DOHH2 (cell line): ENCODE measurements around the gene SLC29A4.
"Not testable (repeated sequence)": the region's sequence is repeated elsewhere in the genome, so short reads cannot be mapped to it uniquely, and the experiment has no call there.

Experiments used
- EZH2phosphoT487 ChIP-seq: fragments of 200-600 bp; sonication (generic); IDR thresholded peaks from 2 replicates; pipeline ENCODE4 v1.6.1; 2017; ENCODE audit warnings: borderline replicate concordance, mild to moderate bottlenecking, antibody characterized with exemption, low read length, moderate library complexity, mixed read lengths
- TF ChIP-seq, protein P1 (sequence below): fragments of 200-600 bp; sonication (generic); IDR thresholded peaks from one replicate; pipeline ENCODE4 v1.5.1; 2014; ENCODE audit warnings: antibody characterized with exemption, mild to moderate bottlenecking, low read depth, low read length; ENCODE audit not compliant: poor library complexity, severe bottlenecking

DNA sequence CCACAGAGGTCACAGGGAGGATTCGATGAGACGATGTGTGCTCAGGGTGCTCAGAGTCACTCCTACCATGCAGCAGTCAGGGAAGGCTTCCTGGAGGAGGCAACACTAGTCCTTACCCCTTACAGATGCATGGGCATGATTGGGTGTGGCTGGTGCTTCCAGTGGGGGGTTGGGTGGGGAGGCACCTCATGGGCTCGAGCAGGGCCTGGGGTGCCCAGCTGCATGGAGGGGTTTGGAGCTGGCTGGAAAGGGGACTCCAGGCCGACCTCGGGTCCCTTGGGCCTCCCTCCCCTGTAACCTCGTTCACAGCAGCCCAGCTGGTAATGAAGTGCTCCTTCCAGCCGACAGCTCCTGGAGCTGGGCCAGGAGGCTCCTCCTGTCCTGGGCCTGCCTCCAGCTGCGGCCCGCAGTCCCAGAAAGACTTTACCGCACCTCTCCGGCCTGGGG lies 7.7 kb upstream of the SLC29A4 start:
- TF ChIP-seq, protein P1, sequence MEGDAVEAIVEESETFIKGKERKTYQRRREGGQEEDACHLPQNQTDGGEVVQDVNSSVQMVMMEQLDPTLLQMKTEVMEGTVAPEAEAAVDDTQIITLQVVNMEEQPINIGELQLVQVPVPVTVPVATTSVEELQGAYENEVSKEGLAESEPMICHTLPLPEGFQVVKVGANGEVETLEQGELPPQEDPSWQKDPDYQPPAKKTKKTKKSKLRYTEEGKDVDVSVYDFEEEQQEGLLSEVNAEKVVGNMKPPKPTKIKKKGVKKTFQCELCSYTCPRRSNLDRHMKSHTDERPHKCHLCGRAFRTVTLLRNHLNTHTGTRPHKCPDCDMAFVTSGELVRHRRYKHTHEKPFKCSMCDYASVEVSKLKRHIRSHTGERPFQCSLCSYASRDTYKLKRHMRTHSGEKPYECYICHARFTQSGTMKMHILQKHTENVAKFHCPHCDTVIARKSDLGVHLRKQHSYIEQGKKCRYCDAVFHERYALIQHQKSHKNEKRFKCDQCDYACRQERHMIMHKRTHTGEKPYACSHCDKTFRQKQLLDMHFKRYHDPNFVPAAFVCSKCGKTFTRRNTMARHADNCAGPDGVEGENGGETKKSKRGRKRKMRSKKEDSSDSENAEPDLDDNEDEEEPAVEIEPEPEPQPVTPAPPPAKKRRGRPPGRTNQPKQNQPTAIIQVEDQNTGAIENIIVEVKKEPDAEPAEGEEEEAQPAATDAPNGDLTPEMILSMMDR = not testable (repeated sequence)
- TF ChIP-seq EZH2phosphoT487 = not testable (repeated sequence)
